H7 (cell line): ENCODE data around the gene PDGFB. TPM values are rescaled to one million over a fixed set of nuclear protein-coding genes. Genes with fewer than 3 reads are reported as not detected.

Source experiments
- DNase-seq: peaks from one replicate; pipeline ENCODE4 v3.0.0; 2012
- H3K27me3 ChIP-seq: 2 replicates; pipeline ENCODE4 v1.6.0; 2011; ENCODE audit warnings: mild to moderate bottlenecking, low read length; ENCODE audit not compliant: control insufficient read depth, insufficient read depth
- H3K36me3 ChIP-seq: replicated peaks from 2 replicates; pipeline ENCODE4 v1.5.1; 2011; ENCODE audit warnings: low read length; ENCODE audit not compliant: control insufficient read depth, insufficient read depth
- H3K4me3 ChIP-seq: 2 replicates; pipeline ENCODE4 v1.5.1; 2011; ENCODE audit warnings: low read depth, mild to moderate bottlenecking, control low read depth, low read length, moderate library complexity; ENCODE audit not compliant: insufficient read depth
- total RNA-seq: library from RNA; depleted of rRNA; stranded (reverse); fragments of >200 nt; shearing (Covaris generic); gene quantifications from 2 replicates; pipeline ENCODE4 v1.2.3, GENCODE V29; 2014

Gene PDGFB
- total RNA-seq, 1 experiment from 2014 or later, result 7.2 TPM

DNA sequence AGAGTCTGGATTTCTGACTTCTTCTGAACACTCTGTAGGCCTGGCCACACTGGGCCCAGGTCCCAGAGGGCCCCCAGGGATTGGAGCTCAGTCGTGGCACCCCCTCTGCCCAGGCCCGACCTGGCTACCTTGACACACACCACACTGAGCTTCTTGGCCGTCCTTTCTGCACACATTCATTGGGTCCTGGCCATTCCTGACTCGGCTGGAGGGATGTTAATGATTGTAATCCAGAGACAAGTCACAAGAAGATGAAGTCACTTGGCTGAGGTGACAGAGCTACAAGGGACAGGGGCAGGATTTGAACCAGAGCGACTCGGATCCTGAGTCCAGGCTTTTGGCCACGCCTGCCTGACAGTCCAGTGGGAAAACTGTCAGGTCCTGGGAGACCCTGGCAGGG lies 23.9 kb upstream of the PDGFB start:
- Histone ChIP-seq H3K4me3 (no peak overlapping the region), H3K27me3 (no peaks in the 10 kb centered on the region), H3K36me3 (no peaks in the 10 kb centered on the region)
- DNase-seq, result peak; percentile 54

DNA sequence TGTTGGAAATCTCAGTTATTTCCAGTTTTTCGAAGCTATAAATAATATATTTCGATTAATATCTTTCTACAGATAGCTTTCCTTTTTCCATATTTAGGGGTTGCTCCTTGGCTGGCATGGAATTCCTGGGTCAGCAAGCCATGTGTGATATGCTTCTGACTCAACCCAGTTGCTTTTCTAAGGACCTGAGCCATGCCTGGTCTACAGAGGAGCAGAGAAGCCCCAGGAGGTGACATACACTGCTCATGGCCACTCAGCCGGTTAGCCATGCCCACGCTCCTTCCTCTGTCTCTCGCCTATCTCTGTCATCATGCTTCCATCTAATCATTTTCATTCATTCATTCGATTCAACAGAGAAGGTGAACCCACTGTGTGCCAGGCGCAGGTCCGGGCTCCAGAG lies 23.2 kb upstream of the PDGFB start:
- Histone ChIP-seq H3K27me3 (no peaks in the 10 kb centered on the region), H3K36me3 (no peaks in the 10 kb centered on the region), H3K4me3 (no peak overlapping the region)
- DNase-seq, result no peak

- Histone ChIP-seq H3K27me3 (no peaks in the 10 kb centered on the region), H3K4me3 (no peak overlapping the region), H3K36me3 (no peaks in the 10 kb centered on the region)
- DNase-seq, result no peak
Observed at GRCh38 chr22:39266398-39267030, 21.7 kb upstream of the PDGFB start.

- Histone ChIP-seq H3K4me3 (no peak overlapping the region), H3K27me3 (no peaks in the 10 kb centered on the region), H3K36me3 (no peaks in the 10 kb centered on the region)
- DNase-seq, result no peak
Observed at GRCh38 chr22:39265143-39265886, 20.5 kb upstream of the PDGFB start.

DNA sequence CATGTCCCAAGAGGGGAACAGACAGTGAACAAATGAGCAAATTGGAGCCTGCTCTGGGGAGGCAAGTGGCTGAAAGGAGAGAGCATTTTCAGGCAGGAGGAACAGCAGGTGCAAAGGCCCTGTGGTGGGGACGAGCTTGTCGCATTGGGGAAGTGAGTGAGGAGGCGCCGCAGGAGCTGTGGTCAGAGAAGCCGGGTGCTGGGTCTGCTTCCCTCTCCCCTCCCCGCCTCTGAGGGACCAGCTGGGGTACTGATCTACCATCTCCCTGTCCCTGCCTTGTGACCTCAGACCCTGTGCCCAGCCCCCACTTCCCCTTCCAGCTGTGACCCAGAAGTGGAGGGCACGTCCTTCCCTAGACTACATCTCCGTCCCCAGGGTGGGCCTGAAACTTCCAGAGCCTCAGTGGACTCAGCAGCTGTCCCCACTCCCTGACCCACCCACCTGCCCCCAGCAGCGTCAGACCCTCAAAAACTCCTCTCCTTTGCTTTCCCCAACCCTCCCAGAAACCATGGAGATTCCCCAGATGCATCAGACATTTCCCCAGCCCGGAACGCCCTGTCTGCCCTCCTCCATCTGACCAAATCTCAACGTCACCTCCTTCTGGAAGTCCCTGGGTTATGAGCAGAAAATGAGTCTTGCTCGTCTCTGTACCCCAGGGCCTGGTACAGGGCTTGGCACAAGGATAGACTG lies 19.7 kb upstream of the PDGFB start:
- H3K4me3 ChIP-seq, result no peak overlapping the region
- no peak for DNase-seq
- H3K27me3 ChIP-seq, result no peaks in the 10 kb centered on the region
- no peaks in the 10 kb centered on the region for H3K36me3 ChIP-seq

GRCh38 chr22:39263626-39264348 lies 19.0 kb upstream of the PDGFB start:
- Histone ChIP-seq H3K27me3 (no peaks in the 10 kb centered on the region), H3K4me3 (no peak overlapping the region), H3K36me3 (no peaks in the 10 kb centered on the region)
- no peak for DNase-seq

- Histone ChIP-seq H3K4me3 (no peak overlapping the region), H3K36me3 (no peaks in the 10 kb centered on the region), H3K27me3 (no peaks in the 10 kb centered on the region)
- DNase-seq, result no peak
Observed at GRCh38 chr22:39259666-39260065, 14.9 kb upstream of the PDGFB start.

- Histone ChIP-seq H3K36me3 (no peaks in the 10 kb centered on the region), H3K4me3 (no peak overlapping the region), H3K27me3 (no peaks in the 10 kb centered on the region)
- DNase-seq, result peak; percentile 58
Observed at GRCh38 chr22:39257901-39258475, 13.2 kb upstream of the PDGFB start.

GRCh38 chr22:39256979-39257378 lies 12.2 kb upstream of the PDGFB start:
- Histone ChIP-seq H3K36me3 (no peaks in the 10 kb centered on the region), H3K4me3 (no peak overlapping the region), H3K27me3 (no peaks in the 10 kb centered on the region; the same call in 1 of the 2 replicates)
- DNase-seq, result no peak

- DNase-seq, result peak; percentile 50
- H3K36me3 ChIP-seq, result no peaks in the 10 kb centered on the region
- H3K4me3 ChIP-seq, result no peak overlapping the region
- no peaks in the 10 kb centered on the region; the same call in 1 of the 2 replicates for H3K27me3 ChIP-seq
Observed at GRCh38 chr22:39256186-39256552, 11.4 kb upstream of the PDGFB start.

DNA sequence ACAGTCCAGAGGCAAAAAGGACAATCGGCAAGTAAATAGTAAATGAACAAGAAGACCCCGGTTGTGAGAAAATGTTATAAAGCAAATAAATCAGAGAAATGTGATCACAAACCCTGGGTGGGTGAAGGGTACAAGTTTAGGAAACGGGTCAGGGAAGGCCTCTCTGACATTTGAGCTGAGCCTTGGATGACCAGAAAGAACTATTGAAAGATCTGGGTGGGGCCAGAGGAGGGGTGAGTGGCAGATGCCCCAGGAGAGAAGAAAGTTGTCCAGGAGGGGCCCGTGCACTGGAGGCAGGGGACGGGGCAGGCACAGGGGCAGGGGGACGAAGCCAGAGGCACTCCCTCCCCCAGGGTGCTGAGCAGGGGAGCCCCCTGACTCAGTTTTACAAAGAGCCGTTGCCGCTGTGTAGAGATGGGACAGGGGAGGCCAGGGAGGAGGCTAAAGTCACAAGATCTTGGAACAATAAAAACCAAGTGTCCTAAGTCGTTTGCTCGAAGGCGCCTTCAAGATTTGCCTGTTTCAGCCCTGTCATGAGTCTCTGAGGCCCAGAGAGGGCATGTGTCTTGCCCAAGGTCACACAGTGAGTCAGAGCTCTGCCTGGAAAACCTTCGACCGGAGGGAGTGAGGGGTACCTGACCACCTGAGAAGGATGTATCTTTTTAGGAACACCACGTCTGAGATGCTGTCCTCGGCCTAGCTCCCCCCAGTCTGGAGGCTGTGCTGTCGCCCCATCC lies 10.8 kb upstream of the PDGFB start:
- H3K36me3 ChIP-seq, result no peaks in the 10 kb centered on the region
- H3K27me3 ChIP-seq, result no peaks in the 10 kb centered on the region; the same call in 1 of the 2 replicates
- peak; percentile 65 for DNase-seq
- H3K4me3 ChIP-seq, result no peak overlapping the region

DNA sequence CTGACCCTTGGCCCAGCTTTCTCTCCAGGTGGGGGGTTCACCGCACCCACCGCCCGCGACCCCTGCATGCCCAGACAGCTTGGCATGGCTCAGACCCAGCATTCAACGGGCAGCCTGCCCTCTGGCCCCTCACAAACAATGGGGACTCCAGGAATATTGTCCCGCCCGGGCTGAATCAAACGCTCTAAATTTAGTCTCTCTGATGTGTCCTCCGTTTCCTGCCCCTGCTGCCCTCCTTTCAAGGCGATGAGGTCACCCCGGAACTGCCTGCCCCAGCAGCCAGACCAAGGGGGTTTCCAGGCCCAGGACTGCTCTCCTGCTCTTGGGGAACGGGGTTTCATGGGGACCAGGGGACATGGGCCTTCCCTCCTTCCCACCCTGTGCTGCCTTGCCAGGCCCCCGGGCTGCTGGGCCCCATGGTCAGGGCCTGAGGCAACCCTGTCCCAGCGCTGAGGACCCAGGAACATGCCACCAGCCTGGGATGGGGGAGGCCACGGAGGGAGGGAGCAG lies 10.1 kb upstream of the PDGFB start:
- H3K27me3 ChIP-seq, result no peaks in the 10 kb centered on the region; the same call in 1 of the 2 replicates
- H3K36me3 ChIP-seq, result no peaks in the 10 kb centered on the region
- DNase-seq, result peak; percentile 78
- H3K4me3 ChIP-seq, result no peak overlapping the region

GRCh38 chr22:39254122-39254521 lies 9.3 kb upstream of the PDGFB start:
- no peak overlapping the region for H3K4me3 ChIP-seq
- no peaks in the 10 kb centered on the region; the same call in 1 of the 2 replicates for H3K27me3 ChIP-seq
- DNase-seq, result peak; percentile 69
- H3K36me3 ChIP-seq, result no peaks in the 10 kb centered on the region
